IMR-90 (cell line): ENCODE measurements around the gene HS3ST6.

Experiments
- BHLHE40 ChIP-seq: fragments of 150-350 bp; IDR thresholded peaks from 2 replicates; pipeline ENCODE4 v1.6.1; 2016; ENCODE audit warnings: mild to moderate bottlenecking, low read depth, low read length
- CEBPB ChIP-seq: IDR thresholded peaks from 2 replicates; pipeline ENCODE4 v1.6.1; 2012; ENCODE audit warnings: low read depth, low read length, improper control_type of control experiment
- CHD1 ChIP-seq: IDR thresholded peaks from 2 replicates; pipeline ENCODE4 v1.6.1; 2012; ENCODE audit warnings: low read depth, low read length, improper control_type of control experiment
- MAZ ChIP-seq: IDR thresholded peaks from 2 replicates; pipeline ENCODE4 v1.6.1; 2012; ENCODE audit warnings: low read depth, mild to moderate bottlenecking, low read length, improper control_type of control experiment, moderate library complexity, borderline replicate concordance
- MXI1 ChIP-seq: IDR thresholded peaks from 2 replicates; pipeline ENCODE4 v1.6.1; 2012; ENCODE audit warnings: low read depth, mild to moderate bottlenecking, low read length, moderate library complexity, borderline replicate concordance
- POLR2A ChIP-seq: IDR thresholded peaks from 2 replicates; pipeline ENCODE4 v1.6.1; 2012; ENCODE audit warnings: mild to moderate bottlenecking, low read depth, low read length
- RFX5 ChIP-seq: IDR thresholded peaks from 2 replicates; pipeline ENCODE4 v1.8.0; 2012; ENCODE audit warnings: low read depth, mild to moderate bottlenecking, low read length, moderate library complexity
- SMC3 ChIP-seq: fragments of 150-350 bp; IDR thresholded peaks from 2 replicates; pipeline ENCODE4 v1.6.1; 2016; ENCODE audit warnings: low read depth, mild to moderate bottlenecking, antibody characterized with exemption, low read length, moderate library complexity
- TF ChIP-seq, protein P1 (sequence below): conservative IDR thresholded peaks from 2 replicates; pipeline ENCODE4 v1.5.1; 2012; ENCODE audit warnings: mild to moderate bottlenecking, low read depth, low read length, improper control_type of control experiment
- TF ChIP-seq, protein P2 (sequence below): fragments of 150-350 bp; IDR thresholded peaks from 2 replicates; pipeline ENCODE4 v1.6.1; 2017; ENCODE audit warnings: mild to moderate bottlenecking, antibody characterized with exemption, low read length, low read depth

DNA sequence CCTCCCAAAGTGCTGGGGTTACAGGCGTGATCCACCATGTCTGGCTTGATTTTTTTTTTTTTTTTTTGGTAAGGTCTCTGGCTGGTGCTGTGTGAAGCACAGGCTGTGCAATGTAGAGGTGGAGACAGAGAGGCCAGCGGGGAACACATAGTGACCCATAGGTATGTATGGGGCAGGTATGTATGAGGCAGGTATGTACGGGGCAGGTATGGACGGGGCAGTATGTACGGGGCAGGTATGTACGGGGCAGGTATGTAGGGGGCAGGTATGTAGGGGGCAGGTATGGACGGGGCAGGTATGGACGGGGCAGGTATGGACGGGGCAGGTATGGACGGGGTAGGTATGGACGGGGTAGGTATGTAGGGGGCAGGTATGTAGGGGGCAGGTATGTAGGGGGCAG lies 31.3 kb upstream of the HS3ST6 start:
- TF ChIP-seq, protein P1, sequence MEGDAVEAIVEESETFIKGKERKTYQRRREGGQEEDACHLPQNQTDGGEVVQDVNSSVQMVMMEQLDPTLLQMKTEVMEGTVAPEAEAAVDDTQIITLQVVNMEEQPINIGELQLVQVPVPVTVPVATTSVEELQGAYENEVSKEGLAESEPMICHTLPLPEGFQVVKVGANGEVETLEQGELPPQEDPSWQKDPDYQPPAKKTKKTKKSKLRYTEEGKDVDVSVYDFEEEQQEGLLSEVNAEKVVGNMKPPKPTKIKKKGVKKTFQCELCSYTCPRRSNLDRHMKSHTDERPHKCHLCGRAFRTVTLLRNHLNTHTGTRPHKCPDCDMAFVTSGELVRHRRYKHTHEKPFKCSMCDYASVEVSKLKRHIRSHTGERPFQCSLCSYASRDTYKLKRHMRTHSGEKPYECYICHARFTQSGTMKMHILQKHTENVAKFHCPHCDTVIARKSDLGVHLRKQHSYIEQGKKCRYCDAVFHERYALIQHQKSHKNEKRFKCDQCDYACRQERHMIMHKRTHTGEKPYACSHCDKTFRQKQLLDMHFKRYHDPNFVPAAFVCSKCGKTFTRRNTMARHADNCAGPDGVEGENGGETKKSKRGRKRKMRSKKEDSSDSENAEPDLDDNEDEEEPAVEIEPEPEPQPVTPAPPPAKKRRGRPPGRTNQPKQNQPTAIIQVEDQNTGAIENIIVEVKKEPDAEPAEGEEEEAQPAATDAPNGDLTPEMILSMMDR, result no peak
- TF ChIP-seq BHLHE40 (no peak), POLR2A (no peak), SMC3 (no peak), CEBPB (no peak), MAZ (no peak), RFX5 (no peak), CHD1 (no peak), MXI1 (no peak)
- TF ChIP-seq, protein P2, sequence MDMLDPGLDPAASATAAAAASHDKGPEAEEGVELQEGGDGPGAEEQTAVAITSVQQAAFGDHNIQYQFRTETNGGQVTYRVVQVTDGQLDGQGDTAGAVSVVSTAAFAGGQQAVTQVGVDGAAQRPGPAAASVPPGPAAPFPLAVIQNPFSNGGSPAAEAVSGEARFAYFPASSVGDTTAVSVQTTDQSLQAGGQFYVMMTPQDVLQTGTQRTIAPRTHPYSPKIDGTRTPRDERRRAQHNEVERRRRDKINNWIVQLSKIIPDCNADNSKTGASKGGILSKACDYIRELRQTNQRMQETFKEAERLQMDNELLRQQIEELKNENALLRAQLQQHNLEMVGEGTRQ, result no peak
